Heart right ventricle (tissue), 16 donors: Measurements from ENCODE around the gene PPM1L. TPM values are rescaled to one million over a fixed set of nuclear protein-coding genes. Genes with fewer than 3 reads are reported as not detected.

Source experiments
- ATAC-seq, 8 donors: fragments of 200-7000 bp; cut with Tn5 transposase; one replicate each; pipeline ENCODE4 v1.9.1; 2020; ENCODE audit warnings: mild to moderate bottlenecking in 8 of 8, moderate library complexity in 8 of 8, moderate number of reproducible peaks in 1 of 8
- DNase-seq, 2 donors: peaks; one replicate each; pipeline ENCODE4 v3.0.0-alpha.2; 2020
- H3K27ac ChIP-seq, 10 donors: fragments of 200-600 bp; sonication (generic) in 2 of 10; one replicate each; pipeline versions ENCODE4 v1.5.0 to v1.8.0; 2020 to 2022; ENCODE audit warnings: mild to moderate bottlenecking in 3 of 10
- H3K27me3 ChIP-seq, 7 donors: fragments of 200-600 bp; one replicate each; pipeline ENCODE4 v1.8.0; 2021 to 2022; ENCODE audit warnings: mild to moderate bottlenecking in 2 of 7
- H3K36me3 ChIP-seq, 9 donors: fragments of 200-600 bp; sonication (generic) in 1 of 9; one replicate each; pipeline versions ENCODE4 v1.5.0 to v1.8.0; 2020 to 2022; ENCODE audit warnings: mild to moderate bottlenecking in 2 of 9
- H3K4me1 ChIP-seq, 9 donors: fragments of 200-600 bp; sonication (generic) in 1 of 9; one replicate each; pipeline versions ENCODE4 v1.5.0 to v1.8.0; 2020 to 2022; ENCODE audit warnings: mild to moderate bottlenecking in 4 of 9
- H3K4me3 ChIP-seq, 10 donors: fragments of 200-600 bp; sonication (generic) in 2 of 10; one replicate each; pipeline versions ENCODE4 v1.5.0 to v1.8.0; 2020 to 2022; ENCODE audit warnings: mild to moderate bottlenecking in 7 of 10, moderate library complexity in 2 of 10
- H3K9me3 ChIP-seq, 11 donors: fragments of 200-600 bp in 10 of 11; sonication (generic) in 2 of 11; one replicate each; pipeline versions ENCODE4 v1.5.0 to v1.8.0; 2013 to 2022; ENCODE audit warnings: mild to moderate bottlenecking in 2 of 11, control low read depth in 1 of 11, moderate library complexity in 1 of 11
- WGBS, 2 donors: extraction: QIAGEN DNeasy Blood & Tissue Kit; methylation state at CpG; one replicate each; pipeline ENCODE4 v1.1.7; 2013; ENCODE audit warnings: inconsistent platforms in 1 of 2; 5-methylcytosine and 5-hydroxymethylcytosine counted together
- intact Hi-C, 10 donors: fragments of 100-400 bp; cut with DNase I; formaldehyde crosslinking; loops; one replicate each; pipeline versions ENCODE4 v1.11.1 to v1.14.2; 2022
- polyA plus RNA-seq, 2 donors: library from polyadenylated mRNA; stranded (reverse); fragments of 200-250 nt; gene quantifications; one replicate each; pipeline ENCODE4 v1.2.3, GENCODE V29; 2013
- total RNA-seq, 10 donors: library from RNA; stranded (reverse); fragmentation: NEBNext Ultra II Directional in 3 of 10; extraction: Animal tissue kit (Norgen Biotek cat#: 25700) in 3 of 10; gene quantifications; one replicate each; pipeline versions ENCODE4 v1.2.1 to v1.2.4, GENCODE V29; 2021 to 2023
- TF ChIP-seq, protein P1 (sequence below), 9 donors: fragments of 200-600 bp; sonication (generic) in 2 of 9; IDR thresholded peaks; one replicate each; pipeline versions ENCODE4 v1.5.0 to v1.8.0; 2021 to 2022; ENCODE audit warnings: antibody characterized with exemption in 9 of 9, mild to moderate bottlenecking in 5 of 9, moderate library complexity in 1 of 9
- donor health status: Arrhythmogenic right ventricular cardiomyopathy.
- donor health status: ischemic (EF 13 %, LVEDD 7.1; RV severe dilation, severe dysfunction).
- donor health status: healthy with polysubstance abuse.
- donor health status: DM: no; HTN: yes; CAD: no.
- donor health status: DM: no; HTN: no; CAD: no.
- donor health status: ischemic (EF 25% LVEDD 6.9; RV normal size, moderate dysfunction).
- donor health status: ischemic (EF 25% LVEDD 5.7; RV mildly dilated, moderate dysfunction).
- donor health status: healthy.
- donor health status: DM: yes; HTN: yes; CAD: no.
- donor health status: Ischemic cardiomyopathy.
- donor health status: ischemic (EF 35%, LVEDD 5.7; RV mildly dilated, moderate dysfunction).
- donor health status: nonischemic (EF 11% LVEDD 7.7; RV severe dilation, severe dysfunction).
- donor health status: DM: yes; HTN: yes; CAD: no.
- donor health status: PGD.
- donor health status: ischemic (EF 29% LVEDD 5.4; RV normal size, mild dysfunction).
- donor health status: nonischemic (EF 23%, LVEDD 6.1; RV moderate dilation, normal function).

Gene PPM1L
- total and polyA plus RNA-seq, 12 donors, result 4.4 to 55.5 (median 37.7) TPM

GRCh38 chr3:161108840-161109239 is 352.8 kb downstream of the PPM1L start:
- TF ChIP-seq, protein P1, sequence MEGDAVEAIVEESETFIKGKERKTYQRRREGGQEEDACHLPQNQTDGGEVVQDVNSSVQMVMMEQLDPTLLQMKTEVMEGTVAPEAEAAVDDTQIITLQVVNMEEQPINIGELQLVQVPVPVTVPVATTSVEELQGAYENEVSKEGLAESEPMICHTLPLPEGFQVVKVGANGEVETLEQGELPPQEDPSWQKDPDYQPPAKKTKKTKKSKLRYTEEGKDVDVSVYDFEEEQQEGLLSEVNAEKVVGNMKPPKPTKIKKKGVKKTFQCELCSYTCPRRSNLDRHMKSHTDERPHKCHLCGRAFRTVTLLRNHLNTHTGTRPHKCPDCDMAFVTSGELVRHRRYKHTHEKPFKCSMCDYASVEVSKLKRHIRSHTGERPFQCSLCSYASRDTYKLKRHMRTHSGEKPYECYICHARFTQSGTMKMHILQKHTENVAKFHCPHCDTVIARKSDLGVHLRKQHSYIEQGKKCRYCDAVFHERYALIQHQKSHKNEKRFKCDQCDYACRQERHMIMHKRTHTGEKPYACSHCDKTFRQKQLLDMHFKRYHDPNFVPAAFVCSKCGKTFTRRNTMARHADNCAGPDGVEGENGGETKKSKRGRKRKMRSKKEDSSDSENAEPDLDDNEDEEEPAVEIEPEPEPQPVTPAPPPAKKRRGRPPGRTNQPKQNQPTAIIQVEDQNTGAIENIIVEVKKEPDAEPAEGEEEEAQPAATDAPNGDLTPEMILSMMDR (IDR thresholded peaks at IDR 0.05), result no peak
- Histone ChIP-seq H3K4me3 (no peak overlapping the region), H3K27me3 (no peaks in the 10 kb centered on the region), H3K36me3 (no peaks in the 10 kb centered on the region), H3K27ac (no peak overlapping the region), H3K4me1 (peaks cover 0 to 12% (median 10%) of the 10 kb centered on the region in 9 donors), H3K9me3 (peaks cover 0 to 2% (median 0%) of the 10 kb centered on the region in 11 donors)
- DNase-seq (no peak), ATAC-seq (no peak)
- 92 to 100% methylated on average over 1 of the region's 1 CpG for WGBS, 2 donors
- intact Hi-C loops, result loop anchor here in 4 of 10 donors (5.0 to 10.0 kb wide), 4 partner anchors 66 to 116 kb away; partner anchors contain the start of gene NMD3 (in 2 of the 4)

DNA sequence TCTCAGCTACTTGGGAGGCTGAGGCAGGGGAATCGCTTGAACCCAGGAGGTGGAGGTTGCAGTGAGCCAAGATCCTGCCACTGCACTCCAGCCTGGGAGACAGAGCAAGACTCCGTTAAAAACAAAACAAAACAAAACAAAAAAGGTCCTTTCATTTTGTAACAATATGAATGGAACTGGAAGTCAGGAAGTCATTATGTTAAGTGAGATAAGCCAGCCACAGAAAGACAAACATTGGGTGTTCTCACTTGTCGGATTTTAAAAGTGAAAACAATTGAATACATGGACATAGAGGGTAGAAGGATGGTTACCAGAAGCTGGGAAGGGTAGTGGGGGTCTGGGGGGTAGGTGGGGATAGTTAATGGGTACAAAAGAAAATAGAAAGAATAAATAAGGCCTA is 361.6 kb downstream of the PPM1L start:
- Histone ChIP-seq H3K4me1 (no peaks in the 10 kb centered on the region), H3K9me3 (peaks cover 0 to 67% (median 20%) of the 10 kb centered on the region in 11 donors), H3K4me3 (no peak overlapping the region), H3K36me3 (no peaks in the 10 kb centered on the region), H3K27me3 (no peaks in the 10 kb centered on the region), H3K27ac (no peak overlapping the region)
- ATAC-seq, result no peak
- no peak for DNase-seq
- intact Hi-C loops, result no loop called here
- TF ChIP-seq, protein P1 (IDR thresholded peaks at IDR 0.05), result no peak
- 61 to 80% methylated on average over 3 of the region's 3 CpGs for WGBS, 2 donors

DNA sequence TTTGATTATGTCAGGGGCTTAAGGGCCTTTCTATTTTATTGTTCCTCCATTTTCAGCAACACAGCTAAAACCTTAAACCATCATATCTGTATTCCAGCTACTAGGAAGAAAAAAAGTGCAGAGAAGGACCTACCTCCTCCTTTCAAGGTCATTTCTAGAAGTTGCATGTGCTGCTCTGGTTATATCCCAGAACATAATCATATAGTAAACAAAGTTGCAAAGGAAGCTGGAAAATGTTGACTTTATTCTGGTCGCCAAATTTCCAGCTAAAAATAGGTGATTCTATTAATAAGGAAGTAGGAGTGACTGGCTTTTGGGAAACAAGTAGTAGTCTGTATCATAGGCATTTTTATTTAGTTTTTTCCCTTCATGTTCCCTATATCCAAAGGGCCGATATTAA is 370.5 kb downstream of the PPM1L start:
- no peak for DNase-seq
- intact Hi-C loops, result no loop called here
- Histone ChIP-seq H3K4me3 (no peak overlapping the region), H3K27ac (peak overlapping the region in 3 of 10 donors; percentile 4 to 22 (median 10)), H3K27me3 (no peaks in the 10 kb centered on the region), H3K4me1 (peaks cover 0 to 10% (median 4%) of the 10 kb centered on the region in 9 donors), H3K9me3 (peaks cover 0 to 44% (median 14%) of the 10 kb centered on the region in 11 donors), H3K36me3 (no peaks in the 10 kb centered on the region)
- WGBS, 2 donors, result 25 to 32% methylated on average over 2 of the region's 2 CpGs
- TF ChIP-seq, protein P1 (IDR thresholded peaks at IDR 0.05), result no peak
- no peak for ATAC-seq

Other genes starting within 250 kb of the PPM1L start
- gene KPNA4, start 190.7 kb upstream of the PPM1L start, total RNA-seq, result 100 to 1,000 TPM; 110 to 190 (median 151) TPM
- 10 to 100 TPM; 21.6 to 21.7 TPM for gene KPNA4, start 190.7 kb upstream of the PPM1L start, polyA plus RNA-seq
- gene ARL14, start 79.1 kb upstream of the PPM1L start, total RNA-seq, result not detected
- gene ARL14, start 79.1 kb upstream of the PPM1L start, polyA plus RNA-seq, result not detected